A549 (cell line): ENCODE results near the gene PELI1. TPM values are rescaled to one million over a fixed set of nuclear protein-coding genes. Genes with fewer than 3 reads are reported as not detected.

ENCODE experiments used
- ATAC-seq, 2 experiments: fragments of 200-7000 bp in 1 of 2; fragments of >200 bp in 1 of 2; cut with Nextera tagmentation in 1 of 2; cut with Tn5 transposase in 1 of 2; 3 replicates each; pipeline versions ENCODE4 v1.8.0 to v1.9.1; 2018 to 2020; ENCODE audit warnings: mild to moderate bottlenecking in 1 of 2, moderate library complexity in 1 of 2
- CTCF ChIA-PET: fragments of 300-600 bp; sonication (Branson Sonifier 250); formaldehyde crosslinking; extraction: SDS; loops from one replicate; lab custom pipeline; 2021; ENCODE audit warnings: antibody characterized with exemption, inconsistent platforms; lab: Yijun Ruan, JAX
- POLR2A ChIA-PET: fragments of 350-600 bp; formaldehyde crosslinking; extraction: SDS; loops from one replicate; lab custom pipeline; 2021; ENCODE audit warnings: antibody characterized with exemption, inconsistent platforms; lab: Yijun Ruan, JAX
- DNase-seq, 2 experiments: peaks; one replicate each; pipeline versions ENCODE4 v3.0.0 to v3.0.0-alpha.2; 2011 to 2016; ENCODE audit warnings: low read depth in 1 of 2, low spot score in 1 of 2
- FAIRE-seq: peaks from 2 replicates; lab custom pipeline; 2011; peaks lifted over from hg19 to GRCh38; lab: Jason Lieb, UNC
- H3K27ac ChIP-seq, 2 experiments: fragments of >200 bp; sonication (Bioruptor Twin); formaldehyde crosslinking; 3 replicates each; pipeline ENCODE4 v1.5.1; 2016 to 2017
- H3K4me1 ChIP-seq: fragments of >200 bp; sonication (Bioruptor Twin); formaldehyde crosslinking; 3 replicates; pipeline ENCODE4 v1.6.1; 2016
- H3K4me2 ChIP-seq: fragments of >200 bp; sonication (Bioruptor Twin); formaldehyde crosslinking; 3 replicates; pipeline ENCODE4 v1.6.1; 2016
- H3K4me3 ChIP-seq: fragments of >200 bp; sonication (Bioruptor Twin); formaldehyde crosslinking; 3 replicates; pipeline ENCODE4 v1.5.1; 2016
- H3K9me3 ChIP-seq: fragments of >200 bp; sonication (Bioruptor Twin); formaldehyde crosslinking; 3 replicates; pipeline ENCODE4 v1.6.1; 2016
- BHLHE40 ChIP-seq: IDR thresholded peaks from 2 replicates; pipeline ENCODE4 v1.6.1; 2012; ENCODE audit warnings: low read depth, low read length, inconsistent platforms
- CBX8 ChIP-seq: fragments of 200-600 bp; sonication (generic); IDR thresholded peaks from 2 replicates; pipeline ENCODE4 v1.6.1; 2016
- CHD2 ChIP-seq: fragments of 150-350 bp; IDR thresholded peaks from 2 replicates; pipeline ENCODE4 v1.6.1; 2014; ENCODE audit warnings: low read length; ENCODE audit not compliant: partially characterized antibody
- EP300 ChIP-seq, 2 experiments: fragments of >200 bp; sonication (Bioruptor Twin); formaldehyde crosslinking; IDR thresholded peaks; 2 replicates in 1 of 2; 3 replicates in 1 of 2; pipeline ENCODE4 v1.6.1; 2016 to 2017
- ESRRA ChIP-seq: fragments of 150-350 bp; IDR thresholded peaks from 2 replicates; pipeline ENCODE4 v1.6.1; 2014; ENCODE audit warnings: mild to moderate bottlenecking, low read length, borderline replicate concordance
- FOSB ChIP-seq: fragments of 250-450 bp; sonication (Bioruptor Pico); IDR thresholded peaks from 2 replicates; pipeline ENCODE4 v1.5.0; 2020; ENCODE audit warnings: mild to moderate bottlenecking, moderate library complexity
- GATA3 ChIP-seq: IDR thresholded peaks from 2 replicates; pipeline ENCODE4 v1.6.1; 2012; ENCODE audit warnings: borderline replicate concordance
- HOXA7 ChIP-seq: fragments of 250-450 bp; sonication (Bioruptor Pico); IDR thresholded peaks from 2 replicates; pipeline ENCODE4 v1.5.0; 2020; ENCODE audit warnings: mild to moderate bottlenecking, moderate library complexity
- JUNB ChIP-seq: fragments of >200 bp; sonication (Bioruptor Twin); formaldehyde crosslinking; IDR thresholded peaks from 2 replicates; pipeline ENCODE4 v1.6.1; 2016
- KDM5A ChIP-seq: fragments of 200-600 bp; sonication (generic); IDR thresholded peaks from 2 replicates; pipeline ENCODE4 v1.6.1; 2016; ENCODE audit warnings: antibody characterized with exemption, mild to moderate bottlenecking
- MAFK ChIP-seq: fragments of 450-650 bp; IDR thresholded peaks from 2 replicates; pipeline ENCODE4 v1.6.1; 2014; ENCODE audit not compliant: partially characterized antibody
- MAZ ChIP-seq: fragments of 150-350 bp; IDR thresholded peaks from 2 replicates; pipeline ENCODE4 v1.6.1; 2014; ENCODE audit warnings: antibody characterized with exemption, low read depth, low read length, borderline replicate concordance
- NFE2L2 ChIP-seq: fragments of 150-350 bp; conservative IDR thresholded peaks from 2 replicates; pipeline ENCODE4 v1.6.1; 2014; ENCODE audit warnings: low read length
- NR3C1 ChIP-seq: fragments of >200 bp; sonication (Bioruptor Twin); formaldehyde crosslinking; IDR thresholded peaks from 3 replicates; pipeline ENCODE4 v1.6.1; 2017
- RNF2 ChIP-seq: fragments of 200-600 bp; sonication (generic); IDR thresholded peaks from 2 replicates; pipeline ENCODE4 v1.6.1; 2016; ENCODE audit warnings: low read depth, mild to moderate bottlenecking, antibody characterized with exemption, moderate library complexity, borderline replicate concordance
- TFCP2L1 ChIP-seq: fragments of 250-450 bp; sonication (Bioruptor Pico); IDR thresholded peaks from 2 replicates; pipeline ENCODE4 v1.5.0; 2021; ENCODE audit warnings: mild to moderate bottlenecking
- TP53 ChIP-seq: fragments of 250-450 bp; sonication (Bioruptor Pico); IDR thresholded peaks from 2 replicates; pipeline ENCODE4 v1.5.0; 2021; ENCODE audit warnings: mild to moderate bottlenecking, moderate library complexity
- ZNF302 ChIP-seq: fragments of 250-450 bp; sonication (Bioruptor Pico); IDR thresholded peaks from 2 replicates; pipeline ENCODE4 v1.9.0; 2021; ENCODE audit warnings: inconsistent platforms, mild to moderate bottlenecking, moderate library complexity
- ZSCAN20 ChIP-seq: fragments of 250-450 bp; sonication (Bioruptor Pico); IDR thresholded peaks from 2 replicates; pipeline ENCODE4 v1.8.0; 2022; ENCODE audit warnings: mild to moderate bottlenecking, moderate library complexity
- WGBS: methylation state at CpG from one replicate; pipeline ENCODE4 v1.1.6; 2017; ENCODE audit errors: missing lambda C conversion rate; 5-methylcytosine and 5-hydroxymethylcytosine counted together
- polyA plus RNA-seq, 4 experiments: library from polyadenylated mRNA; depleted of rRNA in 3 of 4; stranded (reverse); fragments of >200 nt; fragmentation: RNase III in 1 of 4; extraction: RNeasy Plus Mini Kit Qiagen cat#74134 plus additional on column Dnase treatment in 1 of 4; gene quantifications; 2 replicates in 3 of 4; 3 replicates in 1 of 4; pipeline ENCODE4 v1.2.3, GENCODE V29; 2011 to 2017
- TF ChIP-seq, protein P1 (sequence below): IDR thresholded peaks from 2 replicates; pipeline ENCODE4 v1.6.1; 2012
- TF ChIP-seq, protein P2 (sequence below): fragments of >200 bp; sonication (Bioruptor Twin); formaldehyde crosslinking; IDR thresholded peaks from 3 replicates; pipeline ENCODE4 v1.6.1; 2016
- TF ChIP-seq, protein P3 (sequence below): IDR thresholded peaks from 2 replicates; pipeline ENCODE4 v1.6.1; 2012

PELI1 gene
- polyA plus RNA-seq, 2 of the 4 experiments (the other 2 are of a cell fraction) = 2.1 to 5.1 TPM

DNA sequence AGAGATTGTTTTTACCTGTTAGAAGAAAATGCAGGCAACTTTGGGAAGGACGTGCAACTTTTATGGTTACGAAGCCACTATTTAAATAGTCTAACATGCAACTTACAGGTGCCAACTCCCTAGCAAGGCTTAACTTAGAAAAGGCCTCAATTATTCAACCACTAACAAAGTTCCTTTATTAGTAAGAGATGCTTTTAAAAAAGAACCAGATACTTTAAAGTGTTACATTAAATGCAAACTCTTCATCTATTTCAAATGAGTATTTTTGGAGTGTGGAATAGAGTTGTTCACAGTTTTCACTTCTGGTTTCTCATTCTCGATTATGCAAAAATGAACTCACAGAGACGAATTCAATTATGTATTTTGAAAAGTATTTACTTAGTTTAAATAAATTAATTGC, 51.7 kb downstream of the PELI1 start:
- H3K4me1 ChIP-seq = no peaks in the 10 kb centered on the region
- H3K4me2 ChIP-seq = no peak overlapping the region
- ChIA-PET CTCF (no interaction called here), POLR2A (no interaction called here)
- WGBS = 75% methylated on average over 4 of the region's 4 CpGs
- no peak overlapping the region for H3K4me3 ChIP-seq
- DNase-seq (no peak), ATAC-seq (no peak), FAIRE-seq (no peak)
- TF ChIP-seq TP53 (CRISPR knock-in tag) (no peak), BHLHE40 (no peak), HOXA7 (CRISPR knock-in tag) (no peak), GATA3 (no peak), CBX8 (no peak), RNF2 (no peak), ZSCAN20 (no peak), NFE2L2 (no peak), TFCP2L1 (CRISPR knock-in tag) (no peak), CHD2 (no peak), FOSB (CRISPR knock-in tag) (no peak), JUNB (no peak), MAZ (no peak), MAFK (no peak), EP300 (IDR thresholded peaks at IDR 0.05) (no peak), ZNF302 (no peak)
- TF ChIP-seq, protein P1, sequence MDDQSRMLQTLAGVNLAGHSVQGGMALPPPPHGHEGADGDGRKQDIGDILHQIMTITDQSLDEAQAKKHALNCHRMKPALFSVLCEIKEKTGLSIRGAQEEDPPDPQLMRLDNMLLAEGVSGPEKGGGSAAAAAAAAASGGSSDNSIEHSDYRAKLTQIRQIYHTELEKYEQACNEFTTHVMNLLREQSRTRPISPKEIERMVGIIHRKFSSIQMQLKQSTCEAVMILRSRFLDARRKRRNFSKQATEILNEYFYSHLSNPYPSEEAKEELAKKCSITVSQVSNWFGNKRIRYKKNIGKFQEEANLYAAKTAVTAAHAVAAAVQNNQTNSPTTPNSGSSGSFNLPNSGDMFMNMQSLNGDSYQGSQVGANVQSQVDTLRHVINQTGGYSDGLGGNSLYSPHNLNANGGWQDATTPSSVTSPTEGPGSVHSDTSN = no peak
- TF ChIP-seq, protein P2, sequence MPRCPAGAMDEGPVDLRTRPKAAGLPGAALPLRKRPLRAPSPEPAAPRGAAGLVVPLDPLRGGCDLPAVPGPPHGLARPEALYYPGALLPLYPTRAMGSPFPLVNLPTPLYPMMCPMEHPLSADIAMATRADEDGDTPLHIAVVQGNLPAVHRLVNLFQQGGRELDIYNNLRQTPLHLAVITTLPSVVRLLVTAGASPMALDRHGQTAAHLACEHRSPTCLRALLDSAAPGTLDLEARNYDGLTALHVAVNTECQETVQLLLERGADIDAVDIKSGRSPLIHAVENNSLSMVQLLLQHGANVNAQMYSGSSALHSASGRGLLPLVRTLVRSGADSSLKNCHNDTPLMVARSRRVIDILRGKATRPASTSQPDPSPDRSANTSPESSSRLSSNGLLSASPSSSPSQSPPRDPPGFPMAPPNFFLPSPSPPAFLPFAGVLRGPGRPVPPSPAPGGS = no peak
- TF ChIP-seq, protein P3, sequence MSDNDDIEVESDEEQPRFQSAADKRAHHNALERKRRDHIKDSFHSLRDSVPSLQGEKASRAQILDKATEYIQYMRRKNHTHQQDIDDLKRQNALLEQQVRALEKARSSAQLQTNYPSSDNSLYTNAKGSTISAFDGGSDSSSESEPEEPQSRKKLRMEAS = no peak
- H3K27ac ChIP-seq = no peak overlapping the region
- no peaks in the 10 kb centered on the region for H3K9me3 ChIP-seq

DNA sequence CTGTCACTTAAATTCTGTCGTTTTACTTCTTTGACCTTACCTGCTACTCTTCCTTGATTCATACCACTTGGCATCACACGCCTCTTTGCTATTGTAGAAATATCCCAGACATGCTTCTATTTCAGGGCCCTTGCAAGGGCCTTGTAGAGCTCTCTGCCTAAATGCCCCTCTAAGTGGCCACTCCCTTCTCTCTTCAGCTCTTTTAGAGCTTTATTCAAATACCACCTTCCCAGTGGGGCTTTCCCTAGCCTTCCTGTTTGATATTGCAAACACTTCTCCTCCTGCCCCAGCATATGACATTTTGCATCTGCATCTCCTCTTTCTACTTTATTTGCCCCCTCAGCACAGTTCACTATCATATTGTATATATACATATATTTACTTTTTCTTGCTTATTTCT, 54.0 kb downstream of the PELI1 start:
- 60% methylated on average over 2 of the region's 2 CpGs for WGBS
- ATAC-seq (no peak), FAIRE-seq (no peak)
- CTCF ChIA-PET = no interaction called here
- H3K27ac ChIP-seq = no peak overlapping the region
- H3K4me2 ChIP-seq = no peak overlapping the region
- H3K4me1 ChIP-seq = no peaks in the 10 kb centered on the region
- TF ChIP-seq ESRRA = no peak
- TF ChIP-seq, protein P2 = no peak
- TF ChIP-seq TP53 (CRISPR knock-in tag) = no peak
- no peak for TF ChIP-seq NR3C1
- no peak for TF ChIP-seq RNF2
- TF ChIP-seq MAZ = no peak
- TF ChIP-seq BHLHE40 = no peak
- no peak for TF ChIP-seq KDM5A
- TF ChIP-seq, all 56 proteins: peak for 0
- DNase-seq = no peak
- Histone ChIP-seq H3K9me3 (no peaks in the 10 kb centered on the region), H3K4me3 (no peak overlapping the region)
- POLR2A ChIA-PET = no interaction called here
